Lower leg skin (tissue), 3 donors: ENCODE measurements around the gene ATP13A2.

Source experiments
- POLR2A ChIP-seq, 2 donors: fragments of 450-650 bp; IDR thresholded peaks; one replicate each; pipeline ENCODE4 v1.6.1; 2016 to 2017; ENCODE audit warnings: antibody characterized with exemption in 2 of 2, mild to moderate bottlenecking in 1 of 2, moderate library complexity in 1 of 2
- TF ChIP-seq, protein P1 (sequence below), 3 donors: fragments of 450-650 bp; IDR thresholded peaks; one replicate each; pipeline ENCODE4 v1.5.1; 2016; ENCODE audit warnings: antibody characterized with exemption in 3 of 3, mild to moderate bottlenecking in 3 of 3, moderate library complexity in 2 of 3

DNA sequence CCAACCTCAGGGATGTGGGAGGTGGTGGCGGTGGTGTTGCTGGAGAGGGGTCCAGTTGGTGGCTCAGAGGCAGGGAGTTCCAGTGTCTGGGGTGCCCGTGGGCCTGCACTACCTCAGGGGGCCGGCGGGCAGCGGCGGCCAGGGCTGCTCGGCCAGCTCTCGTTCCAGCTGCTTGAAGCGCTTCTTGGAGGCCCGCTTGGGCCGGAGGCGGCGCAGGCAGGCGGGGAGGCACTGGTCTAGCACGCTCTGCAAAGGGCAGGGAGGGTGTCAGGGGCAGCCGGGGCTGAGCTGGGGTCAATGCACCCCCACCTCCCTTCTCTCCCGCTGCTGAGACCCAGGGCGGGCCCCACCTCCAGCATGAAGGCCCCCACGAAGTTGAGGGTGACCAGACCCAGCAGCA, 25.6 kb downstream of the ATP13A2 start:
- no peak for TF ChIP-seq POLR2A (IDR thresholded peaks at IDR 0.05)
- TF ChIP-seq, protein P1, sequence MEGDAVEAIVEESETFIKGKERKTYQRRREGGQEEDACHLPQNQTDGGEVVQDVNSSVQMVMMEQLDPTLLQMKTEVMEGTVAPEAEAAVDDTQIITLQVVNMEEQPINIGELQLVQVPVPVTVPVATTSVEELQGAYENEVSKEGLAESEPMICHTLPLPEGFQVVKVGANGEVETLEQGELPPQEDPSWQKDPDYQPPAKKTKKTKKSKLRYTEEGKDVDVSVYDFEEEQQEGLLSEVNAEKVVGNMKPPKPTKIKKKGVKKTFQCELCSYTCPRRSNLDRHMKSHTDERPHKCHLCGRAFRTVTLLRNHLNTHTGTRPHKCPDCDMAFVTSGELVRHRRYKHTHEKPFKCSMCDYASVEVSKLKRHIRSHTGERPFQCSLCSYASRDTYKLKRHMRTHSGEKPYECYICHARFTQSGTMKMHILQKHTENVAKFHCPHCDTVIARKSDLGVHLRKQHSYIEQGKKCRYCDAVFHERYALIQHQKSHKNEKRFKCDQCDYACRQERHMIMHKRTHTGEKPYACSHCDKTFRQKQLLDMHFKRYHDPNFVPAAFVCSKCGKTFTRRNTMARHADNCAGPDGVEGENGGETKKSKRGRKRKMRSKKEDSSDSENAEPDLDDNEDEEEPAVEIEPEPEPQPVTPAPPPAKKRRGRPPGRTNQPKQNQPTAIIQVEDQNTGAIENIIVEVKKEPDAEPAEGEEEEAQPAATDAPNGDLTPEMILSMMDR (IDR thresholded peaks at IDR 0.05), result no peak
